Measurements from ENCODE around the gene TRPV2. TPM values are rescaled to one million over a fixed set of nuclear protein-coding genes. Genes with fewer than 3 reads are reported as not detected.
"Not testable (repeated sequence)": the region's sequence is repeated elsewhere in the genome, so short reads cannot be mapped to it uniquely, and the experiment has no call there.

Gene TRPV2
- total RNA-seq, 1 donor from 2014 or later = 0.26 TPM

DNA sequence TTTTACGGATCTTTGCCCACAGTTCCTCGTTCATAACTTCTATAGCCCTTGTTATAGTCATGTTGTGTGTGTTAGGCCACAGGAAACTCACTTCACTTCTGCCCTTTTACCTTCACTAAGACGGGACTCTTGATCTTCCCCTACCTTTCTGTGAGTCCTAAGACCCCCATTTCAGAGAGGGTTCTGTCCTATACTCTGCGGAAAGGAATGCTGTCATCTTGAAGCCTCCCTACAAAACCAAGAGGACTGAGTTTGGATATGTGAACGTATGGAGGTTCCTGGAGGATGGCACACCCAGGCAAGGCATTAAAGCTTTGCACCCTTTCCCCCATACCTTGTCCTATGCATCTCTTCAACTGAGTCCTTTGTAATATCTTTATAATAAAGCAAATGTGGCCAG, 30.8 kb upstream of the TRPV2 start:
- Histone ChIP-seq H3K27me3 (ENCODE audit: control insufficient read depth, insufficient read depth, low read length) (no peaks in the 10 kb centered on the region), H3K36me3 (ENCODE audit: control insufficient read depth, insufficient read depth, low read length) (peaks cover 1% of the 10 kb centered on the region), H3K4me3 (ENCODE audit: low read depth, low read length) (no peak overlapping the region)
- DNase-seq (ENCODE audit: low read depth) (no peak), FAIRE-seq (no peak)
- TF ChIP-seq, protein P1, sequence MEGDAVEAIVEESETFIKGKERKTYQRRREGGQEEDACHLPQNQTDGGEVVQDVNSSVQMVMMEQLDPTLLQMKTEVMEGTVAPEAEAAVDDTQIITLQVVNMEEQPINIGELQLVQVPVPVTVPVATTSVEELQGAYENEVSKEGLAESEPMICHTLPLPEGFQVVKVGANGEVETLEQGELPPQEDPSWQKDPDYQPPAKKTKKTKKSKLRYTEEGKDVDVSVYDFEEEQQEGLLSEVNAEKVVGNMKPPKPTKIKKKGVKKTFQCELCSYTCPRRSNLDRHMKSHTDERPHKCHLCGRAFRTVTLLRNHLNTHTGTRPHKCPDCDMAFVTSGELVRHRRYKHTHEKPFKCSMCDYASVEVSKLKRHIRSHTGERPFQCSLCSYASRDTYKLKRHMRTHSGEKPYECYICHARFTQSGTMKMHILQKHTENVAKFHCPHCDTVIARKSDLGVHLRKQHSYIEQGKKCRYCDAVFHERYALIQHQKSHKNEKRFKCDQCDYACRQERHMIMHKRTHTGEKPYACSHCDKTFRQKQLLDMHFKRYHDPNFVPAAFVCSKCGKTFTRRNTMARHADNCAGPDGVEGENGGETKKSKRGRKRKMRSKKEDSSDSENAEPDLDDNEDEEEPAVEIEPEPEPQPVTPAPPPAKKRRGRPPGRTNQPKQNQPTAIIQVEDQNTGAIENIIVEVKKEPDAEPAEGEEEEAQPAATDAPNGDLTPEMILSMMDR (IDR thresholded peaks at IDR 0.05; ENCODE audit: insufficient read depth, low read length, severe bottlenecking) = no peak

DNA sequence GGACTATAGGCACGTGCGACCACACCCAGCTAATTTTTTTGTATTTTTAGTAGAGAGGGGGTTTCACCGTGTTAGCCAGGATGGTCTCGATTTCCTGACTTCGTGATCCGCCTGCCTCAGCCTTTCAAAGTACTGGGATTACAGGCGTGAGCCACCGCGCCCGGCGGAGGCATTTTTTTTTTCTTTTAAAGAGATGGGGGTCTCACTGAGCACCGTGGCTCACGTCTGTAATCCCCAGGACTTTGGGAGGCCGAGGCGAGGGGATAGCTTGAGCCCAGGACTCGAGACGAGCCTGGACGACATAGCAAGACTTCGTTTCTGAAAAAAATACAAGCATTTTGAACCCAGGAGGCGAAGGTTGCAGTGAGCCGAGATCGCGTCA, 29.3 kb upstream of the TRPV2 start:
- not testable (repeated sequence) for H3K36me3 ChIP-seq (ENCODE audit: control insufficient read depth, insufficient read depth, low read length); H3K4me3 ChIP-seq (ENCODE audit: low read depth, low read length); DNase-seq (ENCODE audit: low read depth); FAIRE-seq; H3K27me3 ChIP-seq (ENCODE audit: control insufficient read depth, insufficient read depth, low read length)

DNA sequence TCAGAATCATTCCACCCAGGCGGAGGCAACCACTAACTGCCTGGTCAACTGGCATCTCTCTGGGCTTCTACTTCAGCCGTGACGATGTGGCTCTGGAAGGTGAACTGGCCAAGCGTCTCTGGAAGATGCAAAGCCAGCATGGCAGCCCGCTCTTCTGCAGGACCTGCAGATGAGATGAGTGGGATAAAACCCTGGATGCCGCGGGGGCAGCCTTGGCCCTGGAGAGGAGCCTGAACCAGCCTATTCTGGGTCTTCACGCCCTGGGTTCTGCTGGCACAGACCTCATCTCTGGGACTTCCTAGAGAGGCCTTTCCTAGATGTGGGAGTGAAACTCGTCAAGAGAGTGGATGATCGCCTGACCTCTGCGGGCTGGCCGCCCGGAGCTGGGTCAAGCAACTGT, 23.9 kb upstream of the TRPV2 start:
- no peaks in the 10 kb centered on the region for H3K27me3 ChIP-seq (ENCODE audit: control insufficient read depth, insufficient read depth, low read length)
- TF ChIP-seq, protein P1 (IDR thresholded peaks at IDR 0.05; ENCODE audit: insufficient read depth, low read length, severe bottlenecking) = no peak
- no peak for DNase-seq (ENCODE audit: low read depth)
- H3K36me3 ChIP-seq (ENCODE audit: control insufficient read depth, insufficient read depth, low read length) = no peaks in the 10 kb centered on the region
- H3K4me3 ChIP-seq (ENCODE audit: low read depth, low read length) = no peak overlapping the region
- no peak for FAIRE-seq

DNA sequence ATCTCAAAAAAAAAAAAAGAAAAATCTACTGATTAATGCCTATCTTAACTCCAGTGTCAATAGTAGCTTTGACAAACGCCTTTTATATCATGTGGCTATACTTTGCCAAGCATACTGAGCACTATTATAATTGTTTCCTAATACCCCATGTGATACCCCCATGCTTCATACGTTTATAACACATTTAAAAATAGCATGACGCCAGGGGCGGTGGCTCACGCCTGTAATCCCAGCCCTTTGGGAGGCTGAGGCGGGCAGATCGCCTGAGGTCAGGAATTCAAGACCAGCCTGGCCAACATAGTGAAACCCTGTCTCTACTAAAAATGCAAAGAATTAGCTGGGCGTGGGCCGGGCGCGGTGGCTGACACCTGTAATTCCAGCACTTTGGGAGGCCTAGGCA, 22.9 kb upstream of the TRPV2 start:
- FAIRE-seq; H3K4me3 ChIP-seq (ENCODE audit: low read depth, low read length); DNase-seq (ENCODE audit: low read depth); H3K27me3 ChIP-seq (ENCODE audit: control insufficient read depth, insufficient read depth, low read length); H3K36me3 ChIP-seq (ENCODE audit: control insufficient read depth, insufficient read depth, low read length): not testable (repeated sequence)

DNA sequence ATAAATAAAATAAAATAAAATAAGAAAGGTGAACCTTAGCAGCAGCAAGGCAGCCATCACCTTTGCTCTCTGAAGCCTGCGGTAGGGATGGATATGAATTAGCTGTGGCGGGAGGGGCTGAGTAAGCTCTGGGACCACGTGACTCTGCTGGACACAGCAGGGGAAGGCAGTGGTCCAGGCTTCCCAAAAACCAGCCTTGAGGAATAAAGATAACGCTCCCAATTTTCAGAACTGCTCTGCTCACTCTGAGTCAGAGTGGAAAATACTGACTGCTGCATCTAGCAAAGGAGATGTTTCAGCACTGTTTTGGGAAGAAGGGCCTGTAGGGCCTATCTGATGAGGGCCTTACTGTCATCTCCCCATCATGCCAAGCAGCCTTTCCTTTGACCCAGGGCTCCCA, 19.5 kb upstream of the TRPV2 start:
- not testable (repeated sequence) for FAIRE-seq; H3K4me3 ChIP-seq (ENCODE audit: low read depth, low read length); DNase-seq (ENCODE audit: low read depth); H3K36me3 ChIP-seq (ENCODE audit: control insufficient read depth, insufficient read depth, low read length); H3K27me3 ChIP-seq (ENCODE audit: control insufficient read depth, insufficient read depth, low read length)

DNA sequence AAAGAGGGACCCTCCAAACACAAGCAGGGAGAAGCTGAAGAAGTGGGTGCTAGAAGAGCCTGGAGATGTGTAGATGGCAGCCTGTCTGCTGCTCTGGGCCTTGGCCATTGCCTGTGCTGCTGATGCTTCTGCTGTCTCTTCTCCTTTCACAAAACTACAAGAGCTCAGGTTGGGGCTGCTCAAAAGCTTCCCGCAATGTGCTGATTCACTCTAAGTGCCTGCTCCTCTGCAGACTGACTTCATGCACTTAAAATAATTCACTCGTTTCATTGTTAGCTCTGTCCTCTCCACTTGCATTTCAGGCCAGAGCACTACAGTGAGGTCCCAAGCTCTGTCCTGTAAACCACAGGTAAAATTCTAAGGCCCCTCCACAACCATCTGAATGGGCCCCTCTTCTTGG, 18.7 kb upstream of the TRPV2 start:
- not testable (repeated sequence) for FAIRE-seq; DNase-seq (ENCODE audit: low read depth); H3K36me3 ChIP-seq (ENCODE audit: control insufficient read depth, insufficient read depth, low read length); H3K4me3 ChIP-seq (ENCODE audit: low read depth, low read length); H3K27me3 ChIP-seq (ENCODE audit: control insufficient read depth, insufficient read depth, low read length)

DNA sequence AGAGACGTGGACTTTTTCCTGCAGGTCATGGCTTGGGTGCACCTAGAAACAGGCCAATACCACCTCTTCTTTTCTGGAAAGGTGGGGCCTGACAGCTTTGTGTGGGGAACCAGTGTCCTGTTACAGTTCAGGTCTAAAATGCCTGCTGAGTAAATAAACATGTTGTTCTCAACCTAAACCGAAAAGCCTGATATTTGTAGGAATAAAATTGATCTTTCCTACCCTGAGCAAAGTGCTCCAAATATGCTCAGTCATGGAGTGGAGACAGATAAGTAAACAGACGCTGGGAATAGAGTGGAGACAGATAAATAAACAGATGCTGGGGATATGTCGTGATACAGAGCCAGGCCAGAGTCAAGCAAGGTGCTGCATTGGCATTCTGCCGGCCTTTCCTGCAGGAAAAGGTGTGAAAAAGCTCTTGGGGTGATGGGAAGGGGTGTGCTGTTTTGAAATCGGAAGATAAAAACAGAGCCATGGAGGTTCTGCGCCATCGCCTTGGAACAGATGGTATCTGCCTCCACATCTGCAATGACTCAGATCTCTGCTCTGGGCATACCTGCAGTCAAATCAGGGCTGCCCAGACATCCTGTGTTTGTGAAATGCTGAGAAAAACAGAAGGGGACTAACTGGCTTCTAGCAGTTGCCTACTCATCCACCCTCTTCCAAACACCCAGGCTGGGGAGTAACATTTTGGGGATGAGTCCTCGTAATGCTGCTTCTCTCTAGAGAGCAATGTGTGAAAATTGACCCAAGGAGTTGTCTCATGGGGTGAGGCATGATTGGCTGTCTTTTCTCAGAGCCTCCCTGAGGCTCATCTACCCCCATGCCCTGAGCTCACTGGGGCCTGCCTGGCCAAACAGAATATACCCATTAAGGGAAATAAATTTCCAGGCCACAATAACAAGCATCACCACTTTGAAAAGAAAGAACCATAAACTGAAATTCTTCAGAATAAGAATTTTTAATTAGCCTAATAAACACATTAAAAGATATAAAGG, 16.8 kb upstream of the TRPV2 start:
- Histone ChIP-seq H3K4me3 (ENCODE audit: low read depth, low read length) (no peak overlapping the region), H3K27me3 (ENCODE audit: control insufficient read depth, insufficient read depth, low read length) (no peaks in the 10 kb centered on the region), H3K36me3 (ENCODE audit: control insufficient read depth, insufficient read depth, low read length) (no peaks in the 10 kb centered on the region)
- TF ChIP-seq, protein P1 (IDR thresholded peaks at IDR 0.05; ENCODE audit: insufficient read depth, low read length, severe bottlenecking) = no peak
- DNase-seq (ENCODE audit: low read depth) (peak; percentile 46), FAIRE-seq (no peak)

DNA sequence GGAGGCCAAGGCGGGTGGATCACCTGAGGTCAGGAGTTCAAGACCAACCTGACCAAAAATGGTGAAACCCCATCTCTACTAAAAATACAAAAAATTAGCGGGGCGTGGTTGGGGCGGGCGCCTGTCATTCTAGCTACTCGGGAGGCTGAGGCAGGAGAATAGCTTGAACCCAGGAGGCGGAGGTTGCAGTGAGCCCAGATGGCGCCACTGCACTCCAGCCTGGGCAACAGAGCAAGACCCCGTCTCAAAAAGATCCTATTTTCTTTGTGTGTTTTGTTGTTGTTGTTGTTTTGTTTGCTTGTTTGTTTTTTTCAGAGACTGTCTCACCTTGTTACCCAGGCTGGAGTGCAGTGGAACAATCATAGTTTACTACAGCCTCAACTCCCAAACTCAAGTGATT, 11.5 kb upstream of the TRPV2 start:
- FAIRE-seq; H3K36me3 ChIP-seq (ENCODE audit: control insufficient read depth, insufficient read depth, low read length); DNase-seq (ENCODE audit: low read depth); H3K4me3 ChIP-seq (ENCODE audit: low read depth, low read length); H3K27me3 ChIP-seq (ENCODE audit: control insufficient read depth, insufficient read depth, low read length): not testable (repeated sequence)
